GM12878 (cell line): Measurements from ENCODE around the gene PAQR7. TPM values are rescaled to one million over a fixed set of nuclear protein-coding genes. Genes with fewer than 3 reads are reported as not detected.

Experiments used
- CBFB ChIP-seq: IDR thresholded peaks from 2 replicates; pipeline ENCODE4 v1.6.1; 2016; ENCODE audit warnings: antibody characterized with exemption, low read depth
- CBX5 ChIP-seq: sonication (generic); IDR thresholded peaks from 2 replicates; pipeline ENCODE4 v1.6.1; 2016; ENCODE audit warnings: low read depth, moderate library complexity, mild to moderate bottlenecking, inconsistent platforms
- CHD2 ChIP-seq: IDR thresholded peaks from 2 replicates; pipeline ENCODE4 v1.6.1; 2011; ENCODE audit warnings: low read depth, low read length, improper control_type of control experiment, borderline replicate concordance
- CREB1 ChIP-seq: IDR thresholded peaks from 2 replicates; pipeline ENCODE4 v1.6.1; 2012; ENCODE audit warnings: low read depth, mild to moderate bottlenecking, inconsistent platforms
- EED ChIP-seq: sonication (generic); IDR thresholded peaks from 2 replicates; pipeline ENCODE4 v1.6.1; 2016; ENCODE audit warnings: antibody characterized with exemption, low read depth
- EGR1 ChIP-seq, 2 experiments: IDR thresholded peaks; 1 replicate in 1 of 2; 2 replicates in 1 of 2; pipeline ENCODE4 v1.6.1; 2011 to 2012; ENCODE audit warnings: low read depth in 2 of 2, low read length in 2 of 2, borderline replicate concordance in 1 of 2, mild to moderate bottlenecking in 1 of 2, moderate library complexity in 1 of 2
- ETV6 ChIP-seq, 2 experiments: fragments of 450-650 bp in 1 of 2; IDR thresholded peaks in 1 of 2; conservative IDR thresholded peaks in 1 of 2; 2 replicates each; pipeline ENCODE4 v1.6.1; 2014; ENCODE audit warnings: antibody characterized with exemption in 1 of 2, borderline replicate concordance in 1 of 2, low read depth in 1 of 2, mild to moderate bottlenecking in 1 of 2, moderate library complexity in 1 of 2
- JUNB ChIP-seq: IDR thresholded peaks from 2 replicates; pipeline ENCODE4 v1.6.1; 2016; ENCODE audit warnings: antibody characterized with exemption, mild to moderate bottlenecking
- KLF5 ChIP-seq: fragments of 450-650 bp; IDR thresholded peaks from 2 replicates; pipeline ENCODE4 v1.6.1; 2014; ENCODE audit warnings: mild to moderate bottlenecking; ENCODE audit not compliant: partially characterized antibody
- MEF2A ChIP-seq: IDR thresholded peaks from 2 replicates; pipeline ENCODE4 v1.6.1; 2011; ENCODE audit warnings: low read depth, mild to moderate bottlenecking, low read length, moderate library complexity; ENCODE audit not compliant: insufficient read depth
- MXI1 ChIP-seq: fragments of 150-350 bp; IDR thresholded peaks from 2 replicates; pipeline ENCODE4 v1.6.1; 2011; ENCODE audit warnings: low read depth, mild to moderate bottlenecking, inconsistent platforms, low read length, improper control_type of control experiment
- NFYB ChIP-seq: IDR thresholded peaks from 2 replicates; pipeline ENCODE4 v1.6.1; 2011; ENCODE audit warnings: low read depth, mild to moderate bottlenecking, low read length, improper control_type of control experiment, moderate library complexity; ENCODE audit not compliant: insufficient read depth
- POLR2A ChIP-seq: IDR thresholded peaks from 2 replicates; pipeline ENCODE4 v1.6.1; 2011; ENCODE audit warnings: low read depth, mild to moderate bottlenecking, low read length
- RB1 ChIP-seq: fragments of 450-650 bp; formaldehyde crosslinking; IDR thresholded peaks from 2 replicates; pipeline ENCODE4 v1.6.1; 2017; ENCODE audit warnings: mild to moderate bottlenecking, borderline replicate concordance
- RFX5 ChIP-seq: IDR thresholded peaks from 2 replicates; pipeline ENCODE4 v1.6.1; 2011; ENCODE audit warnings: low read depth, low read length, improper control_type of control experiment
- RUNX3 ChIP-seq: IDR thresholded peaks from 2 replicates; pipeline ENCODE4 v1.6.1; 2012; ENCODE audit warnings: low read length, inconsistent platforms
- SIX5 ChIP-seq: IDR thresholded peaks from 2 replicates; pipeline ENCODE4 v1.6.1; 2011; ENCODE audit warnings: mild to moderate bottlenecking, low read depth, low read length, moderate library complexity; ENCODE audit not compliant: severe bottlenecking
- SRF ChIP-seq, 2 experiments: IDR thresholded peaks; 2 replicates each; pipeline ENCODE4 v1.6.1; 2011; ENCODE audit warnings: low read depth in 2 of 2, low read length in 2 of 2, mild to moderate bottlenecking in 1 of 2, moderate library complexity in 1 of 2
- SUZ12 ChIP-seq: fragments of 200-600 bp; sonication (generic); IDR thresholded peaks from one replicate; pipeline ENCODE4 v1.6.1; 2018; ENCODE audit warnings: antibody characterized with exemption, mild to moderate bottlenecking; ENCODE audit not compliant: unreplicated experiment
- TCF3 ChIP-seq: IDR thresholded peaks from 2 replicates; pipeline ENCODE4 v1.6.1; 2012; ENCODE audit warnings: low read depth, mild to moderate bottlenecking, low read length, borderline replicate concordance; ENCODE audit not compliant: insufficient read depth
- USF1 ChIP-seq: IDR thresholded peaks from 2 replicates; pipeline ENCODE4 v1.6.1; 2011; ENCODE audit warnings: borderline replicate concordance, low read depth, mild to moderate bottlenecking, moderate library complexity, mixed read lengths, low read length; ENCODE audit not compliant: insufficient read depth; ENCODE audit errors: extremely low read length
- ZBTB11 ChIP-seq: fragments of 450-650 bp; formaldehyde crosslinking; IDR thresholded peaks from 2 replicates; pipeline ENCODE4 v1.5.0; 2022; ENCODE audit warnings: mild to moderate bottlenecking, missing genetic modification characterization
- polyA plus RNA-seq, 11 experiments: library from polyadenylated mRNA; depleted of rRNA in 4 of 11; unstranded in 6 of 11; stranded (reverse) in 5 of 11; fragments of >200 nt; fragmentation: Nextera tagmentation in 4 of 11; fragmentation: Illumina TruSeq in 1 of 11; extraction: Ambion mirVana in 4 of 11; extraction: Trizol in 1 of 11; gene quantifications; 1 replicate in 1 of 11; 2 replicates in 10 of 11; pipeline versions ENCODE4 v1.2.1 to v1.2.3, GENCODE V29; 2011 to 2016; ENCODE audit warnings: inconsistent platforms in 2 of 11, missing spikeins in 2 of 11, low read depth in 1 of 11
- total RNA-seq, 4 experiments: library from RNA; depleted of rRNA in 3 of 4; stranded (reverse); fragments of >200 nt in 3 of 4; fragmentation: Illumina TruSeq in 1 of 4; extraction: Trizol in 1 of 4; gene quantifications; 2 replicates each; pipeline versions ENCODE4 v1.2.1 to v1.2.3, GENCODE V29; 2013 to 2021

Gene PAQR7
- total and polyA plus RNA-seq, 10 of the 15 experiments (the other 5 are each of a cell fraction or from before 2014, with no cell fraction given) = 1.1 to 8.8 (median 5.2) TPM

DNA sequence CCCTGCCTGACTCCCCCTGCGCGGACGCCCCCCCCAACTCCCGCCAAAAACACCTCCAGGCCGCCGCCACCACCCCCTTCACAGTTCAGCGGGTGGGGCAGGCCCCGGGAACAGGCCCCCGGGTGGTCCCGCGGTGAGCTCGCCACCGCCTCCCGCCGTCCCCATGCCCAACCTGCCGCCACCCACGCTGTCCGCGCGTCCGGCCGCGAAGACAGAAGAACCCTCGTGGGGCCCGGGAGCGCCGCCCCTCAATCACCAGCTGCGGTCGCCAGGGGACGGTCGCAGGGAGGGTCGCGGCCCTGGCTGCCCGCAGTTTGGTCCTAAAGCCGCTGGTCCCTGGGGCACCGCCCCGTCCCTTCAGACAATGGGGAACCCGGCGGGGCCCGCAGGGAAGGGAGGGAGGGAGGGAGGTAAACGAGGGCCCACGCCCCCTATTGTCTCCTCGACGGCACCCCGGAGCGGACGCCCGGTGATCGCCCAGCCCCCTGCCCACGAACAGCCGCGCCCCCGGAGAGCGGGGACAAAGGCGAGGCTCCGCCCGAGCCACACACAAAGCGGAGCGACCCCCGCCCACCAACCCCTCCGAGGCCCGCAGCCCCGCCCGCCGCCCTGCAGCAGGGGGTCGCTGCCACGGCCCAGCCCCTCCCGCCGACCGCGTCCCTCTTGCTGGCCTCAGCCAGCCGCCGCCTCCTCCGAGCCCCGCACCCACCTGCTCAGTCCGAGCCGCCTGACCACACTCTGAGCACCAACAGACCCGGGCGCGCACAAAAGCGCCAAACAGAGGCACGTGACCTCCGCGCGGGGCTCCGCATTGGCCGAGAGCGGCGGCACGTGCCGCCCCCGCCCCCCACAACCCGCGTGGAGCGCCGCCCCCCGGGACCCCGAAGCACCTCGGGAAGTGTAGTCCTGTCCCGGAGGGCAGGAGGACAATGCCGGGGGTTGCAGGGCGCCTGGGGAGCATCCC lies 30.5 kb upstream of the PAQR7 start, which contains the start of gene STMN1 (continued):
- TF ChIP-seq ZBTB11 (CRISPR knock-in tag) (no peak), EED (no peak), RB1 (no peak; the same call in 1 of the 2 replicates), SIX5 (peak; percentile 79), CREB1 (peak; percentile 82), USF1 (peak; percentile 98), CBFB (peak; percentile 53; the same call in 1 of the 2 replicates), RUNX3 (peak; percentile 82), MEF2A (no peak), NFYB (peak; percentile 64; the same call in 1 of the 2 replicates), SRF (IDR thresholded peaks at IDR 0.05; ENCODE audit: low read depth in 2 of 2, low read length in 2 of 2) (no peak), CHD2 (peak; percentile 56; the same call in 1 of the 2 replicates), TCF3 (peak; percentile 81; the same call in 1 of the 2 replicates), MXI1 (0 out of 2 replicates have a peak, but pooled peaks have one; percentile 13), POLR2A (peak; percentile 96), SUZ12 (no peak), JUNB (no peak), EGR1 (IDR thresholded peaks at IDR 0.05; ENCODE audit: borderline replicate concordance in 1 of 2, low read depth in 2 of 2, low read length in 2 of 2) (peak in 1 of 2 experiments; percentile 80; a peak in 2 of 3 replicates), KLF5 (no peak), ETV6 (conservative IDR thresholded peaks at IDR 0.05 in 1 of 2, IDR thresholded peaks at IDR 0.05 in 1 of 2; ENCODE audit: borderline replicate concordance in 1 of 2, low read depth in 1 of 2) (no peak), RFX5 (no peak), CBX5 (no peak)
